HepG2 (cell line): ENCODE results near the gene EIF2B1. TPM values are rescaled to one million over a fixed set of nuclear protein-coding genes. Genes with fewer than 3 reads are reported as not detected.
A peak's percentile ranks its signal among the peaks of the same experiment; 100 is the strongest.

Source experiments
- AHDC1 ChIP-seq: sonication (generic); formaldehyde crosslinking; IDR thresholded peaks from 2 replicates; pipeline ENCODE4 v1.5.1; 2020; ENCODE audit warnings: mild to moderate bottlenecking, missing genetic modification reagents, borderline replicate concordance
- CBX2 ChIP-seq, 2 experiments: fragments of 200-600 bp in 1 of 2; sonication (generic); formaldehyde crosslinking in 1 of 2; IDR thresholded peaks; 2 replicates each; pipeline versions ENCODE4 v1.7.0 to v1.8.1; 2018 to 2022; ENCODE audit warnings: low read depth in 2 of 2, low read length in 1 of 2, mild to moderate bottlenecking in 1 of 2, missing genetic modification reagents in 1 of 2
- CHD4 ChIP-seq: fragments of 200-600 bp; sonication (generic); IDR thresholded peaks from 2 replicates; pipeline ENCODE4 v1.7.0; 2017; ENCODE audit warnings: mild to moderate bottlenecking, low read length, borderline replicate concordance
- MAFF ChIP-seq: IDR thresholded peaks from 2 replicates; pipeline ENCODE4 v1.6.1; 2011; ENCODE audit warnings: low read depth, low read length, improper control_type of control experiment
- MEIS2 ChIP-seq: sonication (generic); formaldehyde crosslinking; IDR thresholded peaks from 2 replicates; pipeline ENCODE4 v1.9.0; 2021; ENCODE audit warnings: mild to moderate bottlenecking, missing genetic modification reagents
- NCOA1 ChIP-seq: sonication (generic); formaldehyde crosslinking; IDR thresholded peaks from 2 replicates; pipeline ENCODE4 v1.9.0; 2021; ENCODE audit warnings: missing genetic modification reagents
- NCOA2 ChIP-seq: sonication (generic); formaldehyde crosslinking; IDR thresholded peaks from 2 replicates; pipeline ENCODE4 v1.8.0; 2022; ENCODE audit warnings: inconsistent platforms
- POGZ ChIP-seq: sonication (generic); formaldehyde crosslinking; IDR thresholded peaks from 2 replicates; pipeline ENCODE4 v1.4.0; 2020; ENCODE audit warnings: mild to moderate bottlenecking, missing genetic modification reagents
- REPIN1 ChIP-seq: sonication (generic); formaldehyde crosslinking; IDR thresholded peaks from 2 replicates; pipeline ENCODE4 v1.8.0; 2022; ENCODE audit warnings: missing genetic modification reagents, low read depth, mild to moderate bottlenecking, borderline replicate concordance
- RFX1 ChIP-seq: fragments of 450-650 bp; IDR thresholded peaks from 2 replicates; pipeline ENCODE4 v1.6.1; 2017
- SOX13 ChIP-seq, 3 experiments: fragments of 450-650 bp in 1 of 3; sonication (generic) in 1 of 3; formaldehyde crosslinking in 1 of 3; IDR thresholded peaks in 2 of 3; conservative IDR thresholded peaks in 1 of 3; 2 replicates each; pipeline versions ENCODE4 v1.5.0 to v1.6.1; 2016 to 2020; ENCODE audit warnings: antibody characterized with exemption in 1 of 3, mild to moderate bottlenecking in 1 of 3, missing compliant biosample characterization in 1 of 3, missing genetic modification reagents in 1 of 3, moderate library complexity in 1 of 3
- SP5 ChIP-seq: IDR thresholded peaks from 2 replicates; pipeline ENCODE4 v1.6.1; 2016; ENCODE audit warnings: low read depth, borderline replicate concordance
- STAG1 ChIP-seq: sonication (generic); formaldehyde crosslinking; IDR thresholded peaks from 2 replicates; pipeline ENCODE4 v1.4.0; 2020; ENCODE audit warnings: missing genetic modification reagents
- TOPORS ChIP-seq: sonication (generic); formaldehyde crosslinking; IDR thresholded peaks from 2 replicates; pipeline ENCODE4 v1.8.0; 2023; ENCODE audit warnings: mild to moderate bottlenecking, missing genetic modification reagents
- ZBTB20 ChIP-seq: sonication (generic); formaldehyde crosslinking; IDR thresholded peaks from 2 replicates; pipeline ENCODE4 v1.8.1; 2023; ENCODE audit warnings: missing genetic modification reagents, low read depth, mild to moderate bottlenecking, borderline replicate concordance
- ZFP41 ChIP-seq: sonication (generic); formaldehyde crosslinking; IDR thresholded peaks from 2 replicates; pipeline ENCODE4 v1.4.0; 2020; ENCODE audit warnings: mild to moderate bottlenecking, missing genetic modification reagents, borderline replicate concordance
- ZNF362 ChIP-seq: sonication (generic); formaldehyde crosslinking; IDR thresholded peaks from 2 replicates; pipeline ENCODE4 v1.4.0; 2020; ENCODE audit warnings: missing genetic modification reagents, mild to moderate bottlenecking, borderline replicate concordance
- ZNF781 ChIP-seq: sonication (generic); formaldehyde crosslinking; IDR thresholded peaks from 2 replicates; pipeline ENCODE4 v1.5.1; 2020; ENCODE audit warnings: borderline replicate concordance, mild to moderate bottlenecking, missing genetic modification reagents; ENCODE audit errors: not compliant biosample characterization
- ZSCAN9 ChIP-seq: IDR thresholded peaks from 2 replicates; pipeline ENCODE4 v1.6.1; 2016; ENCODE audit warnings: borderline replicate concordance
- polyA plus RNA-seq, 8 experiments: library from polyadenylated mRNA; depleted of rRNA in 3 of 8; stranded (reverse) in 7 of 8; unstranded in 1 of 8; fragments of >200 nt; fragmentation: Illumina TruSeq in 4 of 8; extraction: Trizol in 4 of 8; gene quantifications; 2 replicates each; pipeline versions ENCODE4 v1.2.1 to v1.2.3, GENCODE V29; 2011 to 2016; ENCODE audit warnings: low read depth in 4 of 8, missing spikeins in 1 of 8, mixed read lengths in 1 of 8; ENCODE audit not compliant: insufficient read depth in 1 of 8
- total RNA-seq, 5 experiments: library from RNA; depleted of rRNA; stranded (reverse); fragments of >200 nt; fragmentation: Illumina TruSeq; extraction: Trizol; gene quantifications; 2 replicates each; pipeline ENCODE4 v1.2.3, GENCODE V29; 2016; ENCODE audit warnings: low read depth in 1 of 5

The EIF2B1 gene
- total and polyA plus RNA-seq, 2 of the 13 experiments (the other 11 are each of a cell fraction or from before 2014, with no cell fraction given): 18.7 to 37.4 TPM

- no peak for TF ChIP-seq CBX2 (IDR thresholded peaks at IDR 0.05; ENCODE audit: low read depth, low read length)
- no peak for TF ChIP-seq CBX2 (CRISPR knock-in tag; IDR thresholded peaks at IDR 0.05; ENCODE audit: low read depth)
- no peak for TF ChIP-seq STAG1
- TF ChIP-seq CHD4: no peak
- TF ChIP-seq ZNF781 (CRISPR knock-in tag): no peak
- TF ChIP-seq REPIN1 (CRISPR knock-in tag): peak; percentile 53; the same call in 1 of the 2 replicates
- 0 out of 2 replicates have a peak, but pooled peaks have one; percentile 14 for TF ChIP-seq SP5
- TF ChIP-seq RFX1: peak; percentile 86
- 0 out of 2 replicates have a peak, but pooled peaks have one; percentile 23 for TF ChIP-seq ZNF362
- peak; percentile 88 for TF ChIP-seq NCOA2 (CRISPR knock-in tag)
- TF ChIP-seq AHDC1 (CRISPR knock-in tag): 0 out of 2 replicates have a peak, but pooled peaks have one; percentile 36
- peak; percentile 73; the same call in 1 of the 2 replicates for TF ChIP-seq ZSCAN9 (CRISPR knock-in tag)
- TF ChIP-seq MAFF: peak; percentile 68
- TF ChIP-seq POGZ (CRISPR knock-in tag): no peak
- TF ChIP-seq ZBTB20 (CRISPR knock-in tag): peak; percentile 62; the same call in 1 of the 2 replicates
- 0 out of 2 replicates have a peak, but pooled peaks have one; percentile 24 for TF ChIP-seq SOX13 (IDR thresholded peaks at IDR 0.05)
- peak in 1 of 2 experiments; percentile 84; a peak in 2 of 4 replicates for TF ChIP-seq SOX13 (CRISPR knock-in tag; conservative IDR thresholded peaks at IDR 0.05 in 1 of 2, IDR thresholded peaks at IDR 0.05 in 1 of 2)
- TF ChIP-seq NCOA1: no peak
- no peak for TF ChIP-seq TOPORS (CRISPR knock-in tag)
- no peak for TF ChIP-seq MEIS2
- no peak for TF ChIP-seq ZFP41
Measured at GRCh38 chr12:123595729-123596128, 37.8 kb downstream of the EIF2B1 start (continued).
